B cell (primary cell): Measurements from ENCODE around the gene EIF3K. TPM values are rescaled to one million over a fixed set of nuclear protein-coding genes. Genes with fewer than 3 reads are reported as not detected.

ENCODE experiments used
- ATAC-seq: fragments of 200-7000 bp; cut with Tn5 transposase; one replicate; pipeline ENCODE4 v1.10.0; 2021; ENCODE audit warnings: low read depth, mild to moderate bottlenecking, moderate number of reproducible peaks, moderate library complexity
- CTCF ChIA-PET: fragments of 350-600 bp; sonication (Branson Sonifier 250); formaldehyde crosslinking; loops from one replicate; lab custom pipeline; 2021; ENCODE audit warnings: antibody characterized with exemption, inconsistent platforms; lab: Charles Lee
- POLR2A ChIA-PET: fragments of 350-600 bp; sonication (Branson Sonifier 250); formaldehyde crosslinking; loops from one replicate; lab custom pipeline; 2021; ENCODE audit warnings: antibody characterized with exemption; lab: Charles Lee
- DNase-seq: peaks from one replicate; pipeline ENCODE4 v3.0.0; 2013
- H2AFZ ChIP-seq: 2 replicates; pipeline ENCODE4 v1.6.1; 2012; ENCODE audit warnings: mild to moderate bottlenecking, low read depth, low read length; ENCODE audit not compliant: insufficient read depth, poor library complexity, severe bottlenecking
- H3K27ac ChIP-seq, 2 donors: 1 replicate in 1 of 2; 2 replicates in 1 of 2; pipeline ENCODE4 v1.5.1; 2012 to 2013; ENCODE audit warnings: low read length in 2 of 2, mild to moderate bottlenecking in 2 of 2, moderate library complexity in 1 of 2
- H3K27me3 ChIP-seq, 4 experiments: fragments of 200-600 bp in 1 of 4; sonication (generic) in 1 of 4; replicated peaks in 1 of 4; 1 replicate in 2 of 4; 2 replicates in 2 of 4; pipeline versions ENCODE4 v1.6.1 to v1.7.0; 2013 to 2016; ENCODE audit warnings: low read length in 3 of 4, mild to moderate bottlenecking in 2 of 4, mixed read lengths in 1 of 4, moderate library complexity in 1 of 4; ENCODE audit not compliant: insufficient read depth in 4 of 4, control insufficient read depth in 3 of 4; ENCODE audit errors: control extremely low read depth in 1 of 4
- H3K36me3 ChIP-seq, 2 experiments: replicated peaks in 1 of 2; 1 replicate in 1 of 2; 2 replicates in 1 of 2; pipeline versions ENCODE4 v1.6.1 to v1.7.1; 2013; ENCODE audit warnings: low read length in 1 of 2; ENCODE audit not compliant: insufficient read depth in 2 of 2, control insufficient read depth in 1 of 2; ENCODE audit errors: control extremely low read depth in 1 of 2, extremely low read depth in 1 of 2
- H3K4me1 ChIP-seq, 2 donors: fragments of 200-600 bp in 1 of 2; sonication (generic) in 1 of 2; 1 replicate in 1 of 2; 2 replicates in 1 of 2; pipeline versions ENCODE4 v1.5.1 to v1.6.1; 2013 to 2017; ENCODE audit warnings: low read length in 2 of 2; ENCODE audit not compliant: control insufficient read depth in 2 of 2, insufficient read depth in 2 of 2
- H3K4me2 ChIP-seq: replicated peaks from 2 replicates; pipeline ENCODE3; 2012; ENCODE audit warnings: mild to moderate bottlenecking, low read depth, low read length; ENCODE audit not compliant: poor library complexity, severe bottlenecking
- H3K4me3 ChIP-seq, 5 experiments: fragments of 200-600 bp in 1 of 5; sonication (generic) in 1 of 5; 1 replicate in 3 of 5; 2 replicates in 2 of 5; pipeline versions ENCODE4 v1.5.1 to v1.7.0; 2011 to 2016; ENCODE audit warnings: low read length in 4 of 5, mild to moderate bottlenecking in 4 of 5, low read depth in 2 of 5, control low read depth in 1 of 5, moderate library complexity in 1 of 5; ENCODE audit not compliant: insufficient read depth in 1 of 5; ENCODE audit errors: control extremely low read depth in 1 of 5, extremely low read depth in 1 of 5
- H3K79me2 ChIP-seq: fragments of 200-600 bp; sonication (generic); one replicate; pipeline ENCODE4 v1.6.0; 2016; ENCODE audit warnings: low read length; ENCODE audit not compliant: control insufficient read depth, insufficient read depth
- H3K9ac ChIP-seq: fragments of 200-600 bp; sonication (generic); 2 replicates; pipeline ENCODE4 v1.6.1; 2017; ENCODE audit warnings: mild to moderate bottlenecking, low read length, moderate library complexity
- H3K9me3 ChIP-seq, 3 donors: one replicate each; pipeline versions ENCODE4 v1.6.1 to v1.7.1; 2013; ENCODE audit warnings: low read length in 2 of 3; ENCODE audit not compliant: control insufficient read depth in 2 of 3, insufficient read depth in 1 of 3; ENCODE audit errors: control extremely low read depth in 1 of 3
- H4K20me1 ChIP-seq: 2 replicates; pipeline ENCODE4 v1.6.0; 2012; ENCODE audit warnings: mild to moderate bottlenecking, low read length; ENCODE audit not compliant: insufficient read depth, control insufficient read depth, poor library complexity, severe bottlenecking
- H3K27ac Mint-ChIP-seq: one replicate; pipeline ENCODE4 v1.8.0; 2021; ENCODE audit warnings: mixed read lengths
- H3K27me3 Mint-ChIP-seq: one replicate; pipeline ENCODE4 v1.8.0; 2021; ENCODE audit warnings: mixed read lengths
- H3K4me1 Mint-ChIP-seq: one replicate; pipeline ENCODE4 v1.8.0; 2021; ENCODE audit warnings: mixed read lengths
- H3K4me3 Mint-ChIP-seq: one replicate; pipeline ENCODE4 v1.8.0; 2021; ENCODE audit warnings: mixed read lengths
- H3K9me3 Mint-ChIP-seq: one replicate; pipeline ENCODE4 v1.8.0; 2022; ENCODE audit warnings: mixed read lengths; ENCODE audit not compliant: insufficient read depth
- CTCF ChIP-seq: fragments of 200-600 bp; IDR thresholded peaks from one replicate; pipeline ENCODE4 v1.8.0; 2022; ENCODE audit warnings: antibody characterized with exemption, mild to moderate bottlenecking
- EZH2 ChIP-seq: IDR thresholded peaks from 2 replicates; pipeline ENCODE4 v1.6.1; 2012; ENCODE audit warnings: borderline replicate concordance, low read depth, mild to moderate bottlenecking, moderate library complexity, low read length; ENCODE audit not compliant: insufficient read depth, poor library complexity, severe bottlenecking
- WGBS: methylation state at CpG from one replicate; pipeline ENCODE4 v1.1.5; 2013; ENCODE audit warnings: missing lambda C conversion rate; ENCODE audit not compliant: insufficient coverage; 5-methylcytosine and 5-hydroxymethylcytosine counted together
- intact Hi-C: fragments of 100-400 bp; cut with micrococcal nuclease; formaldehyde crosslinking; loops from one replicate; pipeline ENCODE4 v1.10.0; 2022
- polyA plus RNA-seq: library from polyadenylated mRNA; depleted of rRNA; stranded (reverse); fragments of >200 nt; gene quantifications from 2 replicates; pipeline ENCODE4 v1.2.3, GENCODE V29; 2012
- total RNA-seq, 2 donors: library from RNA; stranded (reverse); fragments of 120-200 nt in 1 of 2; gene quantifications; 1 replicate in 1 of 2; 2 replicates in 1 of 2; pipeline versions ENCODE4 v1.2.3 to v1.2.4, GENCODE V29; 2013 to 2022

EIF3K gene
- total and polyA plus RNA-seq, 2 donors (not counting 1 experiment from before 2014, with no cell fraction given), result 284 to 773 TPM

GRCh38 chr19:38682195-38682867, 63.3 kb downstream of the EIF3K start:
- 93% methylated on average over 6 of the region's 11 CpGs for WGBS
- Mint-ChIP-seq H3K27me3 (no peaks in the 10 kb centered on the region), H3K9me3 (no peaks in the 10 kb centered on the region), H3K4me3 (no peak overlapping the region), H3K4me1 (peaks cover 77% of the 10 kb centered on the region), H3K27ac (peak overlapping the region; percentile 20)
- ATAC-seq, result no peak
- intact Hi-C loops, result loop anchor here (10.0 kb wide), 1 partner anchor 48 kb away; no protein-coding TSS in a partner anchor
- Histone ChIP-seq H3K9me3 (no peaks in the 10 kb centered on the region), H3K36me3 (peaks cover 0 to 13% of the 10 kb centered on the region in 2 experiments), H3K9ac (no peak overlapping the region), H4K20me1 (peaks cover 82% of the 10 kb centered on the region), H2AFZ (no peak overlapping the region), H3K79me2 (peaks cover 100% of the 10 kb centered on the region), H3K27ac (no peak overlapping the region), H3K4me3 (no peak overlapping the region), H3K4me2 (no peak overlapping the region), H3K27me3 (no peaks in the 10 kb centered on the region), H3K4me1 (peaks cover 46 to 70% of the 10 kb centered on the region in 2 donors)
- POLR2A ChIA-PET, result no interaction called here
- no peak for TF ChIP-seq CTCF
- no peak for TF ChIP-seq EZH2
- DNase-seq, result no peak
- CTCF ChIA-PET, result no interaction called here

- CTCF ChIA-PET, result no interaction called here
- Mint-ChIP-seq H3K27me3 (no peaks in the 10 kb centered on the region), H3K27ac (peak overlapping the region; percentile 69), H3K4me1 (peaks cover 78% of the 10 kb centered on the region), H3K9me3 (no peaks in the 10 kb centered on the region), H3K4me3 (peak overlapping the region; percentile 13)
- Histone ChIP-seq H3K4me1 (peaks cover 40 to 64% of the 10 kb centered on the region in 2 donors), H3K4me2 (peak overlapping the region; percentile 33), H3K9me3 (no peaks in the 10 kb centered on the region), H3K36me3 (peaks cover 0 to 13% of the 10 kb centered on the region in 2 experiments), H3K79me2 (peaks cover 100% of the 10 kb centered on the region), H3K4me3 (no peak overlapping the region), H3K27ac (no peak overlapping the region), H2AFZ (no peak overlapping the region), H3K9ac (no peak overlapping the region), H3K27me3 (no peaks in the 10 kb centered on the region), H4K20me1 (peaks cover 80% of the 10 kb centered on the region)
- 98% methylated on average over 6 of the region's 7 CpGs for WGBS
- intact Hi-C loops, result loop anchor here (10.0 kb wide), 1 partner anchor 48 kb away; no protein-coding TSS in a partner anchor
- POLR2A ChIA-PET, result no interaction called here
- no peak for DNase-seq
- ATAC-seq, result no peak
- TF ChIP-seq CTCF (no peak), EZH2 (no peak)
Measured at GRCh38 chr19:38682872-38683392, 63.9 kb downstream of the EIF3K start.
